HCT116 (cell line): ENCODE measurements around the gene CXorf49.
"Not testable (repeated sequence)": the region's sequence is repeated elsewhere in the genome, so short reads cannot be mapped to it uniquely, and the experiment has no call there.

ENCODE experiments used
- CEBPB ChIP-seq: IDR thresholded peaks from 2 replicates; pipeline ENCODE4 v1.6.1; 2012; ENCODE audit warnings: low read depth
- EZH2phosphoT487 ChIP-seq: fragments of 200-600 bp; IDR thresholded peaks from 2 replicates; pipeline ENCODE4 v1.6.1; 2018; ENCODE audit warnings: antibody characterized with exemption, borderline replicate concordance
- MAX ChIP-seq: IDR thresholded peaks from 2 replicates; pipeline ENCODE4 v1.6.1; 2012
- POLR2A ChIP-seq: IDR thresholded peaks from 2 replicates; pipeline ENCODE4 v1.7.0; 2011; ENCODE audit warnings: borderline replicate concordance; ENCODE audit not compliant: insufficient read depth, insufficient read length; ENCODE audit errors: extremely low read depth
- POLR2AphosphoS5 ChIP-seq: IDR thresholded peaks from 2 replicates; pipeline ENCODE4 v1.6.1; 2011; ENCODE audit warnings: mild to moderate bottlenecking, low read depth, low read length, moderate library complexity
- REST ChIP-seq: IDR thresholded peaks from 2 replicates; pipeline ENCODE4 v1.6.1; 2012; ENCODE audit warnings: low read depth
- ZFX ChIP-seq: fragments of 450-650 bp; IDR thresholded peaks from 2 replicates; pipeline ENCODE4 v1.6.1; 2017
- TF ChIP-seq, protein P1 (sequence below), 3 experiments: fragments of 200-600 bp in 1 of 3; sonication (generic) in 1 of 3; IDR thresholded peaks in 2 of 3; conservative IDR thresholded peaks in 1 of 3; 2 replicates each; pipeline ENCODE4 v1.5.1; 2012 to 2017; ENCODE audit warnings: low read depth in 2 of 3, low read length in 2 of 3, antibody characterized with exemption in 1 of 3, borderline replicate concordance in 1 of 3, control low read depth in 1 of 3, mild to moderate bottlenecking in 1 of 3, mixed read lengths in 1 of 3, mixed run types in 1 of 3, moderate library complexity in 1 of 3; ENCODE audit not compliant: insufficient read depth in 1 of 3

GRCh38 chrX:71764832-71765231, 46.7 kb upstream of the CXorf49 start:
- TF ChIP-seq REST, EZH2phosphoT487, MAX, POLR2A, CEBPB, ZFX, POLR2AphosphoS5: not testable (repeated sequence)
- TF ChIP-seq, protein P1, sequence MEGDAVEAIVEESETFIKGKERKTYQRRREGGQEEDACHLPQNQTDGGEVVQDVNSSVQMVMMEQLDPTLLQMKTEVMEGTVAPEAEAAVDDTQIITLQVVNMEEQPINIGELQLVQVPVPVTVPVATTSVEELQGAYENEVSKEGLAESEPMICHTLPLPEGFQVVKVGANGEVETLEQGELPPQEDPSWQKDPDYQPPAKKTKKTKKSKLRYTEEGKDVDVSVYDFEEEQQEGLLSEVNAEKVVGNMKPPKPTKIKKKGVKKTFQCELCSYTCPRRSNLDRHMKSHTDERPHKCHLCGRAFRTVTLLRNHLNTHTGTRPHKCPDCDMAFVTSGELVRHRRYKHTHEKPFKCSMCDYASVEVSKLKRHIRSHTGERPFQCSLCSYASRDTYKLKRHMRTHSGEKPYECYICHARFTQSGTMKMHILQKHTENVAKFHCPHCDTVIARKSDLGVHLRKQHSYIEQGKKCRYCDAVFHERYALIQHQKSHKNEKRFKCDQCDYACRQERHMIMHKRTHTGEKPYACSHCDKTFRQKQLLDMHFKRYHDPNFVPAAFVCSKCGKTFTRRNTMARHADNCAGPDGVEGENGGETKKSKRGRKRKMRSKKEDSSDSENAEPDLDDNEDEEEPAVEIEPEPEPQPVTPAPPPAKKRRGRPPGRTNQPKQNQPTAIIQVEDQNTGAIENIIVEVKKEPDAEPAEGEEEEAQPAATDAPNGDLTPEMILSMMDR (IDR thresholded peaks at IDR 0.05 in 2 of 3, conservative IDR thresholded peaks at IDR 0.05 in 1 of 3; ENCODE audit: borderline replicate concordance in 1 of 3, insufficient read depth in 1 of 3, low read depth in 2 of 3, low read length in 2 of 3), result not testable (repeated sequence)
